Activated CD4-positive, alpha-beta T cell treated with anti-CD3 and anti-CD28 coated beads, Interleukin-2, amount 50 U/mL, for 16 hours (primary cell): ENCODE data around the gene PCNX4.
A peak's percentile ranks its signal among the peaks of the same experiment; 100 is the strongest.
"Not testable (repeated sequence)": the region's sequence is repeated elsewhere in the genome, so short reads cannot be mapped to it uniquely, and the experiment has no call there.

Experiments
- DNase-seq: peaks from one replicate; pipeline ENCODE4 v3.0.0-alpha.2; 2020

PCNX4 gene

GRCh38 chr14:60091550-60092525, at the start of gene PCNX4:
Gene PCNX4, plus strand, starts transcription at chr14:60091923. Its CDS starts 15,716 bp downstream, at chr14:60107639.
- DNase-seq = peak; percentile 97

GRCh38 chr14:60047976-60048375, 43.7 kb upstream of the PCNX4 start:
- not testable (repeated sequence) for DNase-seq

GRCh38 chr14:60051721-60052221, 40.0 kb upstream of the PCNX4 start:
- DNase-seq = no peak

GRCh38 chr14:60058087-60058486, 33.6 kb upstream of the PCNX4 start:
- DNase-seq = no peak

GRCh38 chr14:60061371-60061770, 30.4 kb upstream of the PCNX4 start:
- no peak for DNase-seq

- DNase-seq = peak; percentile 8
Observed at GRCh38 chr14:60064491-60065072, 27.1 kb upstream of the PCNX4 start.

GRCh38 chr14:60067882-60068281, 23.8 kb upstream of the PCNX4 start:
- DNase-seq = no peak

GRCh38 chr14:60079723-60080122, 12.0 kb upstream of the PCNX4 start:
- no peak for DNase-seq

- no peak for DNase-seq
Observed at GRCh38 chr14:60085085-60085484, 6.6 kb upstream of the PCNX4 start.

GRCh38 chr14:60085693-60086092, 6.0 kb upstream of the PCNX4 start:
- no peak for DNase-seq

- no peak for DNase-seq
Observed at GRCh38 chr14:60087668-60088067, 4.1 kb upstream of the PCNX4 start.

- DNase-seq = no peak
Observed at GRCh38 chr14:60089221-60089620, 2.5 kb upstream of the PCNX4 start.

GRCh38 chr14:60090864-60091519, 731 bp upstream of the PCNX4 start:
- peak; percentile 21 for DNase-seq

GRCh38 chr14:60092526-60092920, 800 bp downstream of the PCNX4 start:
- DNase-seq = peak; percentile 24

GRCh38 chr14:60093080-60093479, 1.4 kb downstream of the PCNX4 start:
- DNase-seq = peak; percentile 10

GRCh38 chr14:60093606-60094005, 1.9 kb downstream of the PCNX4 start:
- DNase-seq = no peak

GRCh38 chr14:60094306-60094897, 2.7 kb downstream of the PCNX4 start:
- DNase-seq = peak; percentile 75

GRCh38 chr14:60095231-60095630, 3.5 kb downstream of the PCNX4 start:
- DNase-seq = no peak

GRCh38 chr14:60095781-60096450, 4.2 kb downstream of the PCNX4 start:
- no peak for DNase-seq

- no peak for DNase-seq
Observed at GRCh38 chr14:60097974-60098373, 6.3 kb downstream of the PCNX4 start.

- not testable (repeated sequence) for DNase-seq
Observed at GRCh38 chr14:60099855-60100254, 8.1 kb downstream of the PCNX4 start.

- no peak for DNase-seq
Observed at GRCh38 chr14:60101786-60102185, 10.1 kb downstream of the PCNX4 start.
